Kidney epithelial cell (primary cell): ENCODE data around the gene ZBP1. TPM values are rescaled to one million over a fixed set of nuclear protein-coding genes. Genes with fewer than 3 reads are reported as not detected.

ENCODE experiments used
- DNase-seq: peaks from one replicate; pipeline ENCODE4 v3.0.0-alpha.2; 2010; ENCODE audit warnings: low read depth
- H3K27me3 ChIP-seq: 2 replicates; pipeline ENCODE4 v1.6.0; 2011; ENCODE audit warnings: low read length; ENCODE audit not compliant: control insufficient read depth, insufficient read depth
- H3K36me3 ChIP-seq: 2 replicates; pipeline ENCODE4 v1.5.1; 2011; ENCODE audit warnings: low read length; ENCODE audit not compliant: control insufficient read depth, insufficient read depth
- H3K4me3 ChIP-seq: 2 replicates; pipeline ENCODE4 v1.5.1; 2011; ENCODE audit warnings: low read depth, mild to moderate bottlenecking, control low read depth, low read length
- total RNA-seq: library from RNA; depleted of rRNA; stranded (reverse); fragments of >200 nt; gene quantifications from 2 replicates; pipeline ENCODE4 v1.2.3, GENCODE V29; 2015
- TF ChIP-seq, protein P1 (sequence below): IDR thresholded peaks from 2 replicates; pipeline ENCODE4 v1.5.1; 2011; ENCODE audit warnings: mild to moderate bottlenecking, moderate library complexity, low read length, control low read depth, inconsistent platforms; ENCODE audit not compliant: insufficient read depth, poor library complexity, severe bottlenecking

Gene ZBP1
- total RNA-seq, 1 donor from 2014 or later, result not detected

DNA sequence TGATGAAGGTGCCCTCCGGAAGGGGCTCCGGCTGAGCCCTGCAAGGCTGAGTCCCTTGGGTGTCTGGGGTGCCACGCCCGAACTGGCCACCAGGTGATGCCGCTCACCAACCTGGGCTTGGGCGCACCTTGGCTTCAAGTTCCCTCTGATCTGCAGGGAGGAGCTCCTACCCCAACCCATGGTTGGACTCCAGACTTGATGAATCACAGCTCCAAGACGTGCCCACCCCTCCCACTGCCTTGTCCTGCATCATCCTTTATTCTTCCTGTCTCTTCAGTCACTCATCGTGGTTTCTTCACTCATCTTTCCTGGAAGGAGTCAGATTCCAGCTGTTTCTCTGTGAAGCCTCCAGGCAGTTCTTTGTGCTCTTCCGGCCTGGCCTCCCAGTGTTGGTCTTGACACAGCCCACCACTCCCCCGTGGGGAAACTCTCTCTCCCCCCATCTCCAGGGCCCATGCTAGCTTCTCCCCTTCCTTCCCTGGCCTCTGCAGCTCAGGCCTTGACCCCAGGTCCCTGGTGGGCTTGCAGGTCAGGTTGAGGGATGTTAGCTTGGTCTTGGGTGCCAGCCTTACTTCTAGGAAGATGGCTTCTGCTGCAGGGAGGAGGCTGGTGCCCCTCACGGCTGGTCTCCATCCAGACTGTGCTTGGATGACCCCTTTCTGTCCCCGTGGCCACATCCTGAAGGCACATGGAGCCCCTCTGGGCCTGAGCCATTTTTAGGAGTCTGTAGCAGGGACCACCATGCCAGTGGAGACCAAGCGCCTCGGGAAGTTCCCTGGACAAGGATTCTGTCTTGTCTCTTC is 2.6 kb upstream of the ZBP1 start:
- H3K27me3 ChIP-seq, result no peaks in the 10 kb centered on the region
- H3K4me3 ChIP-seq, result no peak overlapping the region
- peak; percentile 76 for DNase-seq
- TF ChIP-seq, protein P1, sequence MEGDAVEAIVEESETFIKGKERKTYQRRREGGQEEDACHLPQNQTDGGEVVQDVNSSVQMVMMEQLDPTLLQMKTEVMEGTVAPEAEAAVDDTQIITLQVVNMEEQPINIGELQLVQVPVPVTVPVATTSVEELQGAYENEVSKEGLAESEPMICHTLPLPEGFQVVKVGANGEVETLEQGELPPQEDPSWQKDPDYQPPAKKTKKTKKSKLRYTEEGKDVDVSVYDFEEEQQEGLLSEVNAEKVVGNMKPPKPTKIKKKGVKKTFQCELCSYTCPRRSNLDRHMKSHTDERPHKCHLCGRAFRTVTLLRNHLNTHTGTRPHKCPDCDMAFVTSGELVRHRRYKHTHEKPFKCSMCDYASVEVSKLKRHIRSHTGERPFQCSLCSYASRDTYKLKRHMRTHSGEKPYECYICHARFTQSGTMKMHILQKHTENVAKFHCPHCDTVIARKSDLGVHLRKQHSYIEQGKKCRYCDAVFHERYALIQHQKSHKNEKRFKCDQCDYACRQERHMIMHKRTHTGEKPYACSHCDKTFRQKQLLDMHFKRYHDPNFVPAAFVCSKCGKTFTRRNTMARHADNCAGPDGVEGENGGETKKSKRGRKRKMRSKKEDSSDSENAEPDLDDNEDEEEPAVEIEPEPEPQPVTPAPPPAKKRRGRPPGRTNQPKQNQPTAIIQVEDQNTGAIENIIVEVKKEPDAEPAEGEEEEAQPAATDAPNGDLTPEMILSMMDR, result peak; percentile 99
- no peaks in the 10 kb centered on the region for H3K36me3 ChIP-seq

DNA sequence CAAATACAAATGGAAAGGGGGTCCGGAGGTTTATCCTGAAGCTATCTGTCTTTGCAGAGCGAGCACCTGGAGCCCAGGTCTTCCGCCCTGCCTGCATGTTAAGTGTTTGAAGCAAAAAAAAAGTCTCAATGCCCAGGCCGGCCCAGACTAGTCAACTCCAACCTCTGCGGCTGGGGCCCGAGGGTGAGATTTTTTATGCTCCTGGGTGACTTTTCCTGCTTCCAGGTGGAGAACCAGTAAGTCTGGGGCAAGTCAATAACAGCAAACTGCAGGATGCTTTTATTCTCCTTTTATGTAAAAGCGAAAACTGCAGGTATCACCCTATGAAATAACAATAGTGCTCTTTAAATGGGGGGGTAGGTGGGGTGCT is 2.0 kb upstream of the ZBP1 start:
- H3K4me3 ChIP-seq, result no peak overlapping the region
- TF ChIP-seq, protein P1, result no peak
- no peaks in the 10 kb centered on the region for H3K27me3 ChIP-seq
- DNase-seq, result no peak
- H3K36me3 ChIP-seq, result no peaks in the 10 kb centered on the region

DNA sequence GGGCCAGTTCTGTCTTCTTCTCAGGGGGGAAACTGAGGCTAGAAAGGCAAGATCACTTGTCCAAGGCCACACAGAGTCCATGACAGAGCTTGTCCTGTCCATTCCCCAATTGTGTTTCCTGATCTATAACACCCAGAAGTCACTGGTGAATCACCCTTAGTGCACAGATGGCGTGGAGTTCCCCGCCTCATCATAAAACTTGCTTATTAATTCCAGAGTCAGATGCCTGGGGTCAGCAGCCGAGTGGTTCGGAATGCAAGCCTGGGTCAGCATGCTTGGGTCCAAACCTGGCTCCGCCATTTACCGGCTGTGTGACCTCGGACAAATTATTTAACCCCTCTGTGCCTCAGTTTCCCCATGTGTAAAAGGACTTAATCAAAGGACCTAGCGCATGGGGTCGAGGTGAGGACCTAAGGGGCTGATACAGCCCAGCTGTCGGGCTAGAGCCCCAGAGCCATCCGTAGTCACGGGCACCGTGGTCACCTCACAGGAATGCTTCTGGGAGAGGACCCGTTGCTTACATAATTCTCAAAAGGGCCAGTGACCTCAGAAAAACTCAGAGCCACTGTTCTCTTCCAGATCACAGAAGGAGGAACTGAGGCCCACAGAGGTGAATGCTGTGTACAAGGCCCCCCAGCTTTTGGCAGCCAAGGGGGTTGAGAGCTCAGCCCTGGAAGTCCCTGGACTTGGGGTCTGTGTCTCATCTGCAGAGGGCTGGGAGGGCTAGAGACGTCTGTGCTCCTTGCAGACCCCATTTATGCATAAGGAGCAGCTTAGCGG is 1.4 kb upstream of the ZBP1 start:
- Histone ChIP-seq H3K4me3 (no peak overlapping the region), H3K36me3 (no peaks in the 10 kb centered on the region), H3K27me3 (peaks cover 2% of the 10 kb centered on the region)
- TF ChIP-seq, protein P1, result no peak
- no peak for DNase-seq

DNA sequence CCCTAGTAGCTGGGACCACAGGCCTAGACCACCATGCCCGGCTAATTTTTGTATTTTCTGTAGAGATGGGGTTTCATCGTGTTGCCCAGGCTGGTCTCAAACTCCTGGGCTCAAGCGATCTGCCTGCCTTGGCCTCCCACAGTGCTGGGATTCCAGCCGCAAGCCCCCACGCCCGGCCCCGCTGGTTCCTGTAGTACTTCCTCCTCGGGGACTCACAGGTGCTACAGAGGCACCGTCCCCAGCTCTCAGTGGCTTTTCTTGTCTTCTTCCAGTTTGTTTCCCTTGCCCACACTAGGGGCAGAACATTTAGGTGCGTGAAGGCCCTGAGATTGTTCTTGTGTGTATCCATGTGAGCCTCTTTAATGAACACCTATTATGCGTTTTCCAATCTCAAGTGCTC is 773 bp upstream of the ZBP1 start:
- TF ChIP-seq, protein P1, result no peak
- Histone ChIP-seq H3K36me3 (no peaks in the 10 kb centered on the region), H3K4me3 (no peak overlapping the region), H3K27me3 (peaks cover 8% of the 10 kb centered on the region)
- no peak for DNase-seq

DNA sequence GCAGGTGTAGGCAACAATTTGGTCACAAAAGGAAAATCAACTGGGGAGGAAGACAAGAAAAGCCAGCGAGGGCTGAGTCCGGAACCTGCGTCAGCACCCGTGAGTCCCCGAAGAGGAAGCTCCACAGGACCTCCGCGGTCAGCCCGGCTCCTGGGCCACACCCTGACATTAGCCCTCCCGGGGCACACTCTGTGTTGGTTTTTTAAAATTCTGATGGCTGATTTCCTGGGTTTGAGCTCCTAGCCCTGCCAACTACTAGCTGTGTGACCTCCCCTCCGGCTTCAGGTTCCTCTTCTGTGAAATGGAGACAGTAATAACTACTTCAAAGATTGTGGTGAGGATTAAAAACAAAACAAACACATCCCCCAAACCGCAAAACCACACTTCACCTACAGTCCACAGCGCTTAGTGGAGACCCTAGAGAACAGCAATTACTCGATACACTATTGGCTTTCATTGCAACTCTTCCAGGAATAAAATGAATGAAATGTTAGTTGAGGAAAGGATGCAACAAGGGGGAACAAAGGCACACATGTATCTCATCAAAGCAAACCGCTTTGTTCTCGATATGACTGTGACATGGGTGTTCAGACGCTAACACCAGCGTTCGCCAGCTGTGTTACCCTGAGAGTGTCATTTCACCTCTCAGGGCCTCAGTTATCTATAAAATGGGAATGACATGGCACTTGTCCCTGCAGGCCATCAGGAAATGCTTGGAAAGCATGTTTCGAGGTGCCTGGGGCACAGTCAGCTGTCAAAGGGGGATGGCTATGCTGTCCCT is 985 bp downstream of the ZBP1 start:
- no peak for DNase-seq
- peaks cover 12% of the 10 kb centered on the region for H3K27me3 ChIP-seq
- TF ChIP-seq, protein P1, result no peak

More for the DNA sequence above, 985 bp downstream of the ZBP1 start:
- Histone ChIP-seq H3K36me3 (no peaks in the 10 kb centered on the region), H3K4me3 (no peak overlapping the region)
